ENCODE results near the gene TMEM134. TPM values are rescaled to one million over a fixed set of nuclear protein-coding genes. Genes with fewer than 3 reads are reported as not detected.

The TMEM134 gene
- total and polyA plus RNA-seq, 10 of the 15 experiments (the other 5 are each of a cell fraction or from before 2014, with no cell fraction given) = 1.6 to 93.8 (median 27.8) TPM

GRCh38 chr11:67468759-67469507 lies at the start of gene TMEM134 (continued):
- TF ChIP-seq CHD1 (IDR thresholded peaks at IDR 0.05; ENCODE audit: low read depth, low read length) = no peak
- no peak for TF ChIP-seq CEBPB (IDR thresholded peaks at IDR 0.05; ENCODE audit: borderline replicate concordance in 1 of 2, low read depth in 2 of 2, low read length in 2 of 2)
- TF ChIP-seq EGR1 (IDR thresholded peaks at IDR 0.05; ENCODE audit: borderline replicate concordance in 1 of 2, low read depth in 2 of 2, low read length in 2 of 2) = peak; percentile 12 to 97
- TF ChIP-seq SIN3A (IDR thresholded peaks at IDR 0.05; ENCODE audit: low read depth, low read length) = peak; percentile 56; the same call in 1 of the 2 replicates
- TF ChIP-seq PAX5 (IDR thresholded peaks at IDR 0.05; ENCODE audit: borderline replicate concordance, low read depth, low read length) = no peak
- no peak for TF ChIP-seq NR2C1 (IDR thresholded peaks at IDR 0.05)
- no peak for TF ChIP-seq PBX3 (IDR thresholded peaks at IDR 0.05; ENCODE audit: insufficient replicate concordance, low read depth, low read length)
- no peak for TF ChIP-seq FOXM1 (IDR thresholded peaks at IDR 0.05; ENCODE audit: low read depth, low read length)
- TF ChIP-seq EP300 (IDR thresholded peaks at IDR 0.05; ENCODE audit: borderline replicate concordance in 1 of 2, control insufficient read depth in 1 of 2, low read depth in 2 of 2, low read length in 2 of 2) = peak in 1 of 2 experiments; percentile 46; a peak in 1 of 4 replicates
- TF ChIP-seq NKRF (conservative IDR thresholded peaks at IDR 0.05) = peak; percentile 78
- no peak for TF ChIP-seq GABPA (IDR thresholded peaks at IDR 0.05; ENCODE audit: low read depth)
- TF ChIP-seq ZBTB11 (CRISPR knock-in tag; IDR thresholded peaks at IDR 0.05) = no peak
- no peak for TF ChIP-seq CUX1 (IDR thresholded peaks at IDR 0.05; ENCODE audit: insufficient replicate concordance, low read depth, low read length)
- no peak for TF ChIP-seq HDGF (IDR thresholded peaks at IDR 0.05)
- TF ChIP-seq ATF3 (IDR thresholded peaks at IDR 0.05; ENCODE audit: borderline replicate concordance, extremely low read depth, low read depth, low read length) = no peak
- no peak for TF ChIP-seq HDAC2 (IDR thresholded peaks at IDR 0.05)

Data from GM12878 (cell line).